Measurements from ENCODE around the gene ATF1. TPM values are rescaled to one million over a fixed set of nuclear protein-coding genes. Genes with fewer than 3 reads are reported as not detected.
"Not testable (repeated sequence)": the region's sequence is repeated elsewhere in the genome, so short reads cannot be mapped to it uniquely, and the experiment has no call there.

ATF1 gene
- total RNA-seq, 1 donor from 2014 or later: 22.1 TPM

- no peak for ATAC-seq (ENCODE audit: poor library complexity)
- intact Hi-C loops (cut with DNase I): no loop called here
- DNase-seq: no peak
Measured at GRCh38 chr12:50747817-50748216, 16.1 kb upstream of the ATF1 start.

- intact Hi-C loops (cut with DNase I): no loop called here
- ATAC-seq (ENCODE audit: poor library complexity): no peak
- no peak for DNase-seq
Measured at GRCh38 chr12:50749459-50749882, 14.4 kb upstream of the ATF1 start.

- DNase-seq (no peak), ATAC-seq (ENCODE audit: poor library complexity) (no peak)
- intact Hi-C loops (cut with DNase I): no loop called here
Measured at GRCh38 chr12:50750366-50750765, 13.5 kb upstream of the ATF1 start.

- peak; percentile 73 for ATAC-seq (ENCODE audit: poor library complexity)
- intact Hi-C loops (cut with DNase I): no loop called here
- DNase-seq: no peak
Measured at GRCh38 chr12:50751948-50752721, 11.8 kb upstream of the ATF1 start.

DNA sequence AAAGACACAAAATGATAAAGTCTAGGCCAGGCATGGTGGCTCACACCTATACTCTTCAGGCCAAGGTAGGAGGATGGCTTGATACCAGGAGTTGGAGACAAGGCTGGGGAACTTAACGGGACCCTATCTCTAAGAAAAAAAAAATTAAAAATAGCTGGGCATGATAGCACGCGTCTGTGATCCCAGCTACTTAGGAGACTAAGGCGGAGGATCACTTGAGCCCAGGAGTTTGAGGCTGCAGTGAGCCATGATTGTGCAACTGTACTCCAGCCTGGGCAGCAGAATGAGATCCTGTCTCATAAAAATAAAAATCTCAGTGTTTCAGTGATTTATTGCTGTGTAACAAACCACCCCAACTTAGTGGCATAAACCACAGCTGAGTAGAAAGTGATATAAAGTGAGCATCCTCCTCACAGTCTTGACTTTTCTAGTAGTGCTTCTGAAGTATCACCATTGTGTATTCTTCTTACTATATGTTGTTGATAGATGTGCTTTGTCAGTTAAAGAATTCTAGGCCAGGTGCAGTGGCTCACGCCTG, 10.6 kb upstream of the ATF1 start:
- no peak for ATAC-seq (ENCODE audit: poor library complexity)
- intact Hi-C loops (cut with DNase I): no loop called here
- DNase-seq: no peak

- intact Hi-C loops (cut with DNase I): no loop called here
- peak; percentile 78 for ATAC-seq (ENCODE audit: poor library complexity)
- DNase-seq: peak; percentile 68
Measured at GRCh38 chr12:50764286-50765094, 589 bp downstream of the ATF1 start.

DNA sequence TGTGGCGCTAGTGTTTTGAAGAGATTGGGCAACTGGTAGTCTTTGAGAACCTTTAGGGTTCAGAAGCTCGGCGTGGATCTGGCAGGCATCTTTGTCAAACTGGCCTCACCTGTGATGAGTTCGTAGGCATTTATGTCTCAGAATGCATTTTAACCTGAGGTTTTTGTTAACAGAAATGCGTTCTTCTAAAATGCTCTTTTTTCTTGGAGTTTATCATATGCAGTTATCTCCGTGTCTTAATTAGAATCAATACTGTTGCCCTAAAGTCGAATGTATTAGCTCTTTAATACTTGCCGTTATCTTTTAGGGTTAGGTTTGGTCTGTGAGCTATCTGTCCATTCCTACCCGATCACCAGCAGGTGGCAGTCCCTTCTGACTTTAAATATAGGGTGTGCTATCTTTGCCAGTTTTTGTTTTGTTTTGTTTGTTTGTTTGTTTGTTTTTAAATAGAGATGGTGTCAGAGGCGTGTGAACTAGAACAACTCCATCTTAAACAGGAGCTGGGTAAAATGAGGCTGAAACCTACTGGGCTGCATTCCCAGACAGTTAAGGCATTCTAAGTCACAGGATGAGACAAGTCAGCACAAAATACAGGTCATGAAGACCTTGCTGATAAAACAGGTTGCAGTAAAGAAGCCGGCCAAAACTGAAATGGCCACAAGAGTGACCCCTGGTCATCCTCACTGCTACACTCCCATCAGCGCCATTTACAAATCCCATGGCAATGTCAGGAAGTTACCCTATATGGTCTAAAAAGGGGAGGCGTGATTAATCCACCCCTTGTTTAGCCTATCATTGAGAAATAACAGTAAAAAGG, 1.4 kb downstream of the ATF1 start:
- ATAC-seq (ENCODE audit: poor library complexity) (peak; percentile 47), DNase-seq (no peak)
- intact Hi-C loops (cut with DNase I): no loop called here

GRCh38 chr12:50768391-50768790, 4.5 kb downstream of the ATF1 start:
- DNase-seq: no peak
- ATAC-seq (ENCODE audit: poor library complexity): no peak
- intact Hi-C loops (cut with DNase I): no loop called here

DNA sequence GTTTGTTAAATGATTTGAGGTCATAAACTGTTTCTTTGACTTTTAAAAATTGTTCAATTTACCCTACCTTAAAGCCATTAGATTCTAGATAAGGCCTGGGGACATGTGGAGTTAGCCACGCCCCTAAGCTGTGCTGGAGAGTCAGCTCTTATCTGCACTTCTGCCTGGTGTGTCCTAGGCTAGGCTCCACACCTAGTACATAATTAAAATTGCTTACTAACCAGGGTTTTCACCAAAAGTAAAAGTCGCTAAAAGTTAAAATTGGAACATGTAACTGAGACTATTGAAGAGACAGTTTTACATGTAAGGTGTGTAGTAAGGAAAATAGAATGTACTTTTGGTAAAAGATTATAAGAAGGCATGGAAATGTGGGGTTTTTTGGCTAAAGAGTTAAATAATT, 4.9 kb downstream of the ATF1 start:
- DNase-seq; intact Hi-C loops (cut with DNase I); ATAC-seq (ENCODE audit: poor library complexity): not testable (repeated sequence)

GRCh38 chr12:50771409-50771808, 7.5 kb downstream of the ATF1 start:
- intact Hi-C loops (cut with DNase I): no loop called here
- DNase-seq (no peak), ATAC-seq (ENCODE audit: poor library complexity) (no peak)

GRCh38 chr12:50772470-50772869, 8.6 kb downstream of the ATF1 start:
- no peak for DNase-seq
- intact Hi-C loops (cut with DNase I): no loop called here
- no peak for ATAC-seq (ENCODE audit: poor library complexity)

DNA sequence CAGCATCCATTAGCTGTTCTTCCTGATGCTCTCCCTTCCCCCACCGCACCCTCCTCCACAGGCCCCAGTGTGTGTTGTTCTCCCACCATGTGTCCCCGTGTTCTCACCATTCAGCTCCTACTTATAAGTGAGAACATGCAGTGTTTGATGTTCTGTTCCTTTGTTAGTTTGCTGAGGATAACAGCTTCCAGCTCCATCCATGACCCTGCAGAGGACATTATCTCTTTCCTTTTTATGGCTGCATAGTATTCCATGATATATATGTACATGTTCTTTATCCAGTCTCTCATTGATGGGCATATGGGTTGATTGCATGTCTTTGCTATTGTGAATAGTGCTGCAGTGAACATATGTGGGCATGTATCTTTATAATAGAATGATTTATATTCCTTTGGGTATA, 9.0 kb downstream of the ATF1 start:
- intact Hi-C loops (cut with DNase I): no loop called here
- no peak for DNase-seq
- ATAC-seq (ENCODE audit: poor library complexity): no peak

GRCh38 chr12:50775251-50775650, 11.3 kb downstream of the ATF1 start:
- no peak for ATAC-seq (ENCODE audit: poor library complexity)
- intact Hi-C loops (cut with DNase I): no loop called here

GRCh38 chr12:50776749-50777728, 13.1 kb downstream of the ATF1 start:
- ATAC-seq (ENCODE audit: poor library complexity) (no peak), DNase-seq (no peak)
- intact Hi-C loops (cut with DNase I): no loop called here

More at GRCh38 chr12:50775251-50775650, 11.3 kb downstream of the ATF1 start:
- DNase-seq: no peak

DNA sequence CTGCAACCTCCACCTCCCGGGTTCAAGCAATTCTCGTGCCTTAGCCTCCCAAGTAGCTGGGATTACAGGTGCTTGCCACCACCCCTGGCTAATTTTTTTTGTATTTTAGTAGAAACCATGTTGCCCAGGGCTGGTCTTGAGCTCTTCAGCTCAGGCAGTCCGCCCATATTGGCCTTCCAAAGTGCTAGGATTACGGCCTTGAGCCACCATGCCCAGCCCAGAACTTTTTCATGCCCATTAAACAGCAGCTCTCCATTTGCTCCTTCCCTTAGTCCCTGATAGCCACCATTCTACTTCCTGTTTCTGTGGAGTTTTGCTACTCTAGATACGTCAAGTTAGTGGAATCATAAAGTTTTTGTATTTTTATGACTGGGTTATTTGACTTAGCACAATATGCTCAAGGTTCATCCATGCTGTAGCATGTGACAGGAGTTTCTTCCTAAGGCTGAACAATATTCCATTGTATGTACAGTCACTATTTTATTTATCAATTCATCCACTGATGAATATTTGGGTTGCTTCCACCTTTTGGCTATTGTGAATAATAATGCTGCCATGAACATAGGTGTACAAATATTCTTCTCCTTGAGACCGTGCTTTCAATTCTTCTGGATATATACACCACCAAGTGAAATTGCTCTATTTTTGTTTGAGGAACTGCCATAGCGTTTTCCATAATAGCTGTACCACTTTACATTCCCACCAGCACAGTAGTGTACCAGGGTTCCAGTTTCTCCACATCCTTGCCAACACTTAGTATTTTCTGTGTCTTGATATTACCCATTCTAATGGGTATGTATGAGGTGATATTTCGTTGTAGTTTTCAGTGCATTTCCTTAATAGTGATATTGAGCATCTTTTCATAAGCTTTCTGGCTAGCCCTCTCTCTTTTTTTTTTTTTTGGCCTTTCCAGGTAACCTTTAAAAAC, 15.0 kb downstream of the ATF1 start:
- intact Hi-C loops (cut with DNase I): no loop called here
- DNase-seq (no peak), ATAC-seq (ENCODE audit: poor library complexity) (no peak)

GRCh38 chr12:50780013-50780412, 16.1 kb downstream of the ATF1 start:
- DNase-seq (no peak), ATAC-seq (ENCODE audit: poor library complexity) (no peak)
- intact Hi-C loops (cut with DNase I): no loop called here

DNA sequence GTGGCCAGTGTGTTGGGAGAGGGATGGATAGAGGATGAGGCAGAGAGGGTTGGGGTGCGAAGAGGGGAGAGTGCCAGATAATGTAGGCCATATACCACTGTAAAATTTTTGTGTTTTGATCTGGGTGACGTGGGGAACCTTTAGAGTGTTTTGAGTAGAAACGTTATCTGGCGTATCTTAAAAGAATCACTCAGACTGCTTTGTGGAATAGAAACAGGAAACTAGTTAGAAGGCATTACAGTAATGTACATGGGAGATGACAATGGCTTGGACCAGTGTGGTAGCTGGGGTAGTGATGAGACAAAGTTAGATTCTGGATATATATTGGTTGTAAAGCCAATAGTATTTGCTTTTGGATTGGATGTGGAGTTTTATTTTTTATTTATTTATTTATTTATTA, 20.6 kb downstream of the ATF1 start:
- ATAC-seq (ENCODE audit: poor library complexity) (no peak), DNase-seq (no peak)
- intact Hi-C loops (cut with DNase I): no loop called here

All from Right ventricle myocardium superior (tissue), 1 donor.